Activated naive CD4-positive, alpha-beta T cell treated with anti-CD3 and anti-CD28 coated beads, Interleukin-2, amount 50 U/mL, for 16 hours (primary cell): ENCODE measurements around the gene KLHL6.

Experiments used
- DNase-seq: peaks from one replicate; pipeline ENCODE4 v3.0.0-alpha.2; 2020

Gene KLHL6

GRCh38 chr3:183564046-183564445 lies 8.5 kb upstream of the KLHL6 start:
- DNase-seq: no peak

GRCh38 chr3:183563536-183563874 lies 8.0 kb upstream of the KLHL6 start:
- DNase-seq: no peak

- DNase-seq: no peak
Measured at GRCh38 chr3:183560607-183561006, 5.1 kb upstream of the KLHL6 start.

- no peak for DNase-seq
Measured at GRCh38 chr3:183558495-183558894, 3.0 kb upstream of the KLHL6 start.

GRCh38 chr3:183556722-183557121 lies 1.2 kb upstream of the KLHL6 start:
- DNase-seq: no peak

GRCh38 chr3:183554377-183554776 lies 1.1 kb downstream of the KLHL6 start:
- no peak for DNase-seq

GRCh38 chr3:183553334-183554026 lies 2.0 kb downstream of the KLHL6 start:
- DNase-seq: no peak

GRCh38 chr3:183551930-183552329 lies 3.6 kb downstream of the KLHL6 start:
- peak; percentile 39 for DNase-seq

- no peak for DNase-seq
Measured at GRCh38 chr3:183548262-183548769, 7.2 kb downstream of the KLHL6 start.

- no peak for DNase-seq
Measured at GRCh38 chr3:183546625-183547024, 8.9 kb downstream of the KLHL6 start.

- no peak for DNase-seq
Measured at GRCh38 chr3:183545708-183546107, 9.8 kb downstream of the KLHL6 start.

GRCh38 chr3:183542355-183542754 lies 13.2 kb downstream of the KLHL6 start:
- no peak for DNase-seq

GRCh38 chr3:183541738-183542137 lies 13.8 kb downstream of the KLHL6 start:
- DNase-seq: no peak

GRCh38 chr3:183541235-183541655 lies 14.3 kb downstream of the KLHL6 start:
- no peak for DNase-seq

- no peak for DNase-seq
Measured at GRCh38 chr3:183540501-183541234, 14.8 kb downstream of the KLHL6 start.

- DNase-seq: no peak
Measured at GRCh38 chr3:183539811-183540210, 15.7 kb downstream of the KLHL6 start.

- no peak for DNase-seq
Measured at GRCh38 chr3:183538486-183538885, 17.0 kb downstream of the KLHL6 start.

GRCh38 chr3:183537295-183537730 lies 18.2 kb downstream of the KLHL6 start:
- no peak for DNase-seq

GRCh38 chr3:183536238-183536880 lies 19.1 kb downstream of the KLHL6 start:
- DNase-seq: no peak

GRCh38 chr3:183534249-183534648 lies 21.3 kb downstream of the KLHL6 start:
- no peak for DNase-seq

- DNase-seq: no peak
Measured at GRCh38 chr3:183533412-183534132, 21.9 kb downstream of the KLHL6 start.

GRCh38 chr3:183532620-183533411 lies 22.7 kb downstream of the KLHL6 start:
- DNase-seq: no peak
